ENCODE results near the gene CREBZF.

DNA sequence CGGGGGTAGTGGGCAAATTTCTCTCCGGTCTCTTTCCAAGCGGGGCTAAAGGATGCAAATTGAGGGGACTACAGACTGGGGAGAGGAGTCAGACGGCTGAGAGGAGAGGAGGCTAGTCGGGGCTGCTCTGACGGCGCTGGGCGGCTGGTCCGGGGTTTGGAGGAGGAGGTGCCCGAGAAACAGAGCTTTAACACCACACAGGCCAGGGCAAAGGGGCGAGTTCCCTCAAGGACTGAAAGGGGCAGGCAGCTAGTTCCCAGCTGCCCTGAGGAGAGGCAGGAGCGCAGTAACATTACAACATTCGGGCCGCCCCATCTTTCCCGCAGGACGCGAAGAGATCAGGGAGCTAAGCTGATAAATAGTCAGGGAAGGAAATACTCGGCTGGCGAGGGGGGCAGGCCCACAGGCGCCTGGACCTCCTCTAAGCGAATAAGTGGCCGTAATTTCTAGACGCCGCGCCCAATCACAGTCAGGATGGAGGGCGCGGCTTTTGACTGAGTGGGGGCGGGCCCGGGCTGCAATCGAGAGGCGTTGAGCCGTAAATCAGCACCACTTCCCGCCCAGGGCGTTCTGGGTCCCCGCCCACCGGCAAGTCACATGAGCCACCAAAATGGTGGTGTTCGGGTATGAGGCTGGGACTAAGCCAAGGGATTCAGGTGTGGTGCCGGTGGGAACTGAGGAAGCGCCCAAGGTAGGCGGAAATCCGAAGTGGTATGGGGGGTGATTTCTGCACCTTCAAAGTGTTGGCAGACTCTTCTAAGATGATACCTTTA lies 36.7 kb downstream of the CREBZF start, which contains the start of gene TMEM126B:
- TF ChIP-seq CTCF (IDR thresholded peaks at IDR 0.05) (no peak), POLR2A (IDR thresholded peaks at IDR 0.05) (peak; percentile 48 to 95)
